ENCODE measurements around the gene GSTM3.

- TF ChIP-seq CTCF (IDR thresholded peaks at IDR 0.05 in 8 of 11, conservative IDR thresholded peaks at IDR 0.05 in 3 of 11): peak in 2 of 11 experiments; percentile 27 to 33
- no peak for TF ChIP-seq POLR2A (IDR thresholded peaks at IDR 0.05)
Observed at GRCh38 chr1:109788695-109789521, 48.1 kb upstream of the GSTM3 start.
